Measurements from ENCODE around the gene MBNL2.

DNA sequence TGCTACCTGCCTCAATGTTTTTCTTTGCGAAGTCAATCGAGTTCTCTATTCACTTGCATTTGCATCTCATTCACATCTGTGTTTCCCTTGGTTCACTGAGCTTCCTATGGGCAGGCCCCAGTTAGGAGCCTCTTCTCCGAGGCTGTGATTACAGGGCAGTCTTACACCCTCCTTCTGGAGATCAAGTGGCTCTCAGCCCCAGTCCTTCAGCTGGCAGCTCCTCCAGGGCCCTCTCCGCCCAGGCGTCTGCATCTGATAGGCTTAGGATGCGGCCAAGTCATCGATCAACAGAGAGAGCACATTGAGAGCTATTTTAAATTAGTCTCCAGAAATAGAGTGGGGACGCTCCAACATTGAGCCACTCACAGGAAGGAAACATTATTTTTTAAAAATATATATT lies 44.2 kb downstream of the MBNL2 start:
- TF ChIP-seq, protein P1, sequence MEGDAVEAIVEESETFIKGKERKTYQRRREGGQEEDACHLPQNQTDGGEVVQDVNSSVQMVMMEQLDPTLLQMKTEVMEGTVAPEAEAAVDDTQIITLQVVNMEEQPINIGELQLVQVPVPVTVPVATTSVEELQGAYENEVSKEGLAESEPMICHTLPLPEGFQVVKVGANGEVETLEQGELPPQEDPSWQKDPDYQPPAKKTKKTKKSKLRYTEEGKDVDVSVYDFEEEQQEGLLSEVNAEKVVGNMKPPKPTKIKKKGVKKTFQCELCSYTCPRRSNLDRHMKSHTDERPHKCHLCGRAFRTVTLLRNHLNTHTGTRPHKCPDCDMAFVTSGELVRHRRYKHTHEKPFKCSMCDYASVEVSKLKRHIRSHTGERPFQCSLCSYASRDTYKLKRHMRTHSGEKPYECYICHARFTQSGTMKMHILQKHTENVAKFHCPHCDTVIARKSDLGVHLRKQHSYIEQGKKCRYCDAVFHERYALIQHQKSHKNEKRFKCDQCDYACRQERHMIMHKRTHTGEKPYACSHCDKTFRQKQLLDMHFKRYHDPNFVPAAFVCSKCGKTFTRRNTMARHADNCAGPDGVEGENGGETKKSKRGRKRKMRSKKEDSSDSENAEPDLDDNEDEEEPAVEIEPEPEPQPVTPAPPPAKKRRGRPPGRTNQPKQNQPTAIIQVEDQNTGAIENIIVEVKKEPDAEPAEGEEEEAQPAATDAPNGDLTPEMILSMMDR (IDR thresholded peaks at IDR 0.05) = no peak
- no peak for TF ChIP-seq POLR2A (IDR thresholded peaks at IDR 0.05; ENCODE audit: low read depth)
- TF ChIP-seq POLR2AphosphoS5 (IDR thresholded peaks at IDR 0.05) = no peak
- no peak for TF ChIP-seq EP300 (IDR thresholded peaks at IDR 0.05)
